BLaER1 treated with 17β-estradiol and CSF1 and Interleukin-3, amounts not matched to agents 10 nM and 100 nM (cell line): ENCODE data around the gene JAKMIP2.
"Not testable (repeated sequence)": the region's sequence is repeated elsewhere in the genome, so short reads cannot be mapped to it uniquely, and the experiment has no call there.

ENCODE experiments used
- H3K27ac ChIP-seq, 11 experiments: shearing (Covaris generic); formaldehyde crosslinking; 2 replicates each; pipeline ENCODE4 v1.8.1; 2022
- H3K27me3 ChIP-seq, 11 experiments: shearing (Covaris generic); formaldehyde crosslinking; 2 replicates each; pipeline ENCODE4 v1.8.1; 2022
- H3K36me3 ChIP-seq, 11 experiments: shearing (Covaris generic); formaldehyde crosslinking; 2 replicates each; pipeline ENCODE4 v1.8.1; 2022
- H3K4me1 ChIP-seq, 10 experiments: shearing (Covaris generic); formaldehyde crosslinking; 2 replicates each; pipeline ENCODE4 v1.8.1; 2022
- H3K4me2 ChIP-seq, 11 experiments: shearing (Covaris generic); formaldehyde crosslinking; 2 replicates each; pipeline ENCODE4 v1.8.1; 2022
- H3K4me3 ChIP-seq, 10 experiments: shearing (Covaris generic); formaldehyde crosslinking; 2 replicates each; pipeline ENCODE4 v1.8.1; 2022
- H3K9ac ChIP-seq, 11 experiments: shearing (Covaris generic); formaldehyde crosslinking; 2 replicates each; pipeline ENCODE4 v1.8.1; 2022
- H3K9me3 ChIP-seq, 11 experiments: shearing (Covaris generic); formaldehyde crosslinking; replicated peaks in 1 of 11; 2 replicates each; pipeline ENCODE4 v1.8.1; 2022
- H4K20me1 ChIP-seq, 11 experiments: shearing (Covaris generic); formaldehyde crosslinking; 2 replicates each; pipeline ENCODE4 v1.8.1; 2022
- Cebpa-rat ChIP-seq, 11 experiments: shearing (Covaris generic); IDR thresholded peaks; 2 replicates each; pipeline ENCODE4 v1.8.1; 2022

The JAKMIP2 gene

GRCh38 chr5:147559749-147560148 is 222.8 kb downstream of the JAKMIP2 start:
- no peaks in the 10 kb centered on the region for H3K27me3 ChIP-seq
- no peak overlapping the region for H3K9ac ChIP-seq
- TF ChIP-seq Cebpa-rat (IDR thresholded peaks at IDR 0.05) = no peak
- no peaks in the 10 kb centered on the region for H3K4me1 ChIP-seq
- no peak overlapping the region for H3K4me3 ChIP-seq
- H3K9me3 ChIP-seq = no peaks in the 10 kb centered on the region
- H3K4me2 ChIP-seq = no peak overlapping the region
- no peak overlapping the region for H3K27ac ChIP-seq
- no peaks in the 10 kb centered on the region for H4K20me1 ChIP-seq
- no peaks in the 10 kb centered on the region for H3K36me3 ChIP-seq

DNA sequence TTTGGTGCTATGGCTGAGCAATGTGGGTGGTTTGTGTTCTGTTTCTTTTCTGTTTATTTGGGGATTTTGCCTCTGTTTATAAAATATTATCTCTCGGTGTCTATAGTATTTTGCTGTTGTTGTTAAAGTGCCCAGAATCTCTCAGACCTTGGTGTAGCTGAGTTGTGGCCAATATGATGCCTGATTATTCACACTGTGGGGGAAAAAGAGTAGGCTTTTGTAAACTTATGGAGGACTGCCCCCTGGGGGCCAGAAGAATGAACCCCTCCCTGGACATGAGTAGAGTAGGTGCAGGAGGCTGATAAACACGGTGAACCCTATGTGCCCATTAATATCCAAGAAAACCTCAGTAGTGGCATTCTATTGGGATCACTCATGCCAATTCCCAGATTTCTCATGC is 223.7 kb downstream of the JAKMIP2 start:
- H3K27ac ChIP-seq = no peak overlapping the region
- no peak for TF ChIP-seq Cebpa-rat (IDR thresholded peaks at IDR 0.05)
- no peak overlapping the region for H3K4me2 ChIP-seq
- H4K20me1 ChIP-seq = no peaks in the 10 kb centered on the region
- no peaks in the 10 kb centered on the region for H3K36me3 ChIP-seq
- no peak overlapping the region for H3K9ac ChIP-seq
- H3K9me3 ChIP-seq = no peaks in the 10 kb centered on the region
- H3K4me1 ChIP-seq = no peaks in the 10 kb centered on the region
- no peaks in the 10 kb centered on the region for H3K27me3 ChIP-seq
- H3K4me3 ChIP-seq = no peak overlapping the region

GRCh38 chr5:147557876-147558745 is 224.4 kb downstream of the JAKMIP2 start:
- H3K36me3 ChIP-seq = no peaks in the 10 kb centered on the region
- no peaks in the 10 kb centered on the region for H3K9me3 ChIP-seq
- H3K27me3 ChIP-seq = no peaks in the 10 kb centered on the region
- H3K9ac ChIP-seq = no peak overlapping the region
- no peaks in the 10 kb centered on the region for H3K4me1 ChIP-seq
- no peak overlapping the region for H3K4me2 ChIP-seq
- no peak overlapping the region for H3K27ac ChIP-seq
- no peaks in the 10 kb centered on the region for H4K20me1 ChIP-seq
- H3K4me3 ChIP-seq = no peak overlapping the region
- peak in 4 of 11 experiments; percentile 37 to 74 (median 52); a peak in 5 of 22 replicates for TF ChIP-seq Cebpa-rat (IDR thresholded peaks at IDR 0.05)

- TF ChIP-seq Cebpa-rat (IDR thresholded peaks at IDR 0.05) = no peak
- Histone ChIP-seq H3K4me3 (no peak overlapping the region), H4K20me1 (no peaks in the 10 kb centered on the region), H3K27me3 (no peaks in the 10 kb centered on the region), H3K27ac (no peak overlapping the region), H3K4me2 (no peak overlapping the region), H3K9me3 (peaks cover 0 to 6% (median 3%) of the 10 kb centered on the region in 11 experiments; a peak in 7 of 22 replicates), H3K9ac (no peak overlapping the region), H3K36me3 (no peaks in the 10 kb centered on the region), H3K4me1 (peaks cover 0 to 8% (median 7%) of the 10 kb centered on the region in 10 experiments; a peak in 11 of 20 replicates)
These were observed 227.4 kb downstream of the JAKMIP2 start for GRCh38 chr5:147555176-147555575.

DNA sequence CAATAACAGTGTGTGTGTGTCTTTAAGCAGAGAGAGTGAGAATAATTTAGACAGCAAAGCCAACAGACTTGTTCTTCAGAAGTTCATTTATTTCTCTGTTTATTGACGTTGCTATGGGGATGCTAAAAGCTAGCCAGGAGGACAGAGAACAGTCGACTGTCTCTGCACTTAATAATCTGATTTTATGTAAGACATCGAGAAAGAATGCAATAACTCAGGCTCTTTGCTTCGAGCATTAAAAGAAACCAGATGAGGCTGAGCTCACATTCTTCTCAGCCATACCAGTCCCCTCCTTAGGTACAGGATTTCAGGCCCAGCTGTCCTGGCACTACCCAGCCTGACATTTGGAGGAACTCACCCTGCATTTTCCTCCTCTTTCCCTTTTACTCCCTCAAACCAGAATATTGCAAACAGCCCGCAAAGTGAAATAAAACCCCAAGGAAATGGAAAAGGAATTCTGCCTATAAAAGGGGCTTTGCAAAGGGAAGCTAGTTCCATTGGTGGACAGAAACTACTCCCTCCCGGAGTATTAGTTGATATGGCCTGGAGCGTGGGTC is 228.2 kb downstream of the JAKMIP2 start:
- Histone ChIP-seq H3K27ac (no peak overlapping the region), H3K9ac (no peak overlapping the region), H3K4me3 (no peak overlapping the region), H3K27me3 (no peaks in the 10 kb centered on the region), H3K4me2 (no peak overlapping the region), H3K36me3 (no peaks in the 10 kb centered on the region), H3K9me3 (peaks cover 0 to 13% (median 7%) of the 10 kb centered on the region in 11 experiments; a peak in 10 of 22 replicates), H4K20me1 (no peaks in the 10 kb centered on the region), H3K4me1 (peaks cover 0 to 8% (median 7%) of the 10 kb centered on the region in 10 experiments; a peak in 11 of 20 replicates)
- no peak for TF ChIP-seq Cebpa-rat (IDR thresholded peaks at IDR 0.05)

DNA sequence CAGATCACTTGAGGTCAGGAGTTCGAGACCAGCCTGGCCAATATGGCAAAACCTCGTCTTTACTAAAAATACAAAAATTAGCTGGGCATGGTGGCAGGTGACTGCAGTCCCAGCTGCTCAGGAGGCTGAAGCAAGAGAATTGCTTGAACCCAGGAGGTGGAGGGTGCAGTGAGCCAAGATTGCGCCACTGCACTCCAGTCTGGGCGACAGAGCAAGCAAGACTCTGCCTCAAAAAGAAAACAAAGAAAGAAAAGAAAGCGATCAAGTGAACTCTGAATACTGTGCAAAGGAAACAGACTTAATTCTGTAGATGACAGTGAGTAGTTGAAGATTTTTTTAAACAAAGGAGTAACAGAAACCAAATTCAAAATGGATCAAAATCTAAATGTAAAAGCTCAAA is 228.7 kb downstream of the JAKMIP2 start:
- H4K20me1 ChIP-seq, H3K4me2 ChIP-seq, H3K36me3 ChIP-seq, H3K4me3 ChIP-seq, H3K27ac ChIP-seq, H3K27me3 ChIP-seq, H3K9ac ChIP-seq, H3K4me1 ChIP-seq: not testable (repeated sequence)
- H3K9me3 ChIP-seq = peaks cover 0 to 17% (median 8%) of the 10 kb centered on the region in 11 experiments; a peak in 10 of 22 replicates

- Histone ChIP-seq H3K27ac (no peak overlapping the region), H3K36me3 (no peaks in the 10 kb centered on the region), H3K4me3 (no peak overlapping the region), H3K9me3 (peaks cover 0 to 17% (median 8%) of the 10 kb centered on the region in 11 experiments; a peak in 10 of 22 replicates), H3K4me2 (no peak overlapping the region), H3K27me3 (no peaks in the 10 kb centered on the region), H3K9ac (no peak overlapping the region), H4K20me1 (no peaks in the 10 kb centered on the region), H3K4me1 (peaks cover 0 to 8% (median 7%) of the 10 kb centered on the region in 10 experiments; a peak in 11 of 20 replicates)
- no peak for TF ChIP-seq Cebpa-rat (IDR thresholded peaks at IDR 0.05)
These were observed 229.6 kb downstream of the JAKMIP2 start for GRCh38 chr5:147552897-147553296.

DNA sequence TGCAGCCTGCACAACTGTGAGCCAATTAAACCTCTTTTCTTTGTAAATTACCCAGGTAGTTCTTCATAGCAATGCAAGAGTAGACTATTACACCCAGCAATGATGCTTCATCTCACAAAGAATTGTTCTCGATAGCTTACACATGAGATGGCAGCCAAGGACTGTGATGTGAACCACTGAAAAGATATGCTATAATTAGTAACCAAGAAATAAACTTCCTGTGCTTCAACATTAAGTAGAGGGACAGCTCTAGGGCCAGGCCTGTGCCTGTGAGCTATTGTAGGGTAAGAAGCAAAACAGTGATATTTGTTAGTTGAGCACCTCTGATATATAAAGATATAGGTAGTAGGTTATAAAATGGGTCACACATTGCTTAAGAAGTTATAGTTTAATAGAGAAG is 230.9 kb downstream of the JAKMIP2 start:
- no peaks in the 10 kb centered on the region for H3K36me3 ChIP-seq
- no peak overlapping the region for H3K27ac ChIP-seq
- H3K27me3 ChIP-seq = no peaks in the 10 kb centered on the region
- no peak for TF ChIP-seq Cebpa-rat (IDR thresholded peaks at IDR 0.05)
- H3K4me1 ChIP-seq = peaks cover 0 to 8% (median 7%) of the 10 kb centered on the region in 10 experiments; a peak in 11 of 20 replicates
- peaks cover 0 to 17% (median 8%) of the 10 kb centered on the region in 11 experiments; a peak in 10 of 22 replicates for H3K9me3 ChIP-seq
- peak overlapping the region in 7 of 11 experiments; percentile 13 to 50 (median 29); a peak in 12 of 22 replicates for H3K4me2 ChIP-seq
- H3K4me3 ChIP-seq = no peak overlapping the region
- H3K9ac ChIP-seq = no peak overlapping the region
- no peaks in the 10 kb centered on the region for H4K20me1 ChIP-seq

DNA sequence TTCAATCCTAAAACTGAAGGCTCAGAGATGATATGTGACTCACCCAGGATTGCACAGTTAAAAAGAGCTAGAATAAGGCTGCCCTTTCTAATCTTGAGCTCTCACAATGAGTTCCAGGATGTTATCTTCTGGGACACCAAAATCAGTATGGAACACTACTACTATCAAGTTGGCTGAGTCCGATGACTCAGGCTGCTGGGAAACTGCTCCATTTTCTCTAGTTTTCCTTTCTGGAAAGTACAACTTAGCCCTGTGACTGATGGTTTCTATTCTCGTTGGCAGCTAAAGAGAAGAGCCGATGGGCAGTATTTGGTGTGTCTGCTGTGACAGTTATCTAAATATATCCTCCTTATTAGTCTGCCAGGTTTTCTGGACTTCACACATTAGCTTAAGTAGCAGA is 234.8 kb downstream of the JAKMIP2 start:
- TF ChIP-seq Cebpa-rat (IDR thresholded peaks at IDR 0.05) = no peak
- H3K9me3 ChIP-seq = peaks cover 0 to 17% (median 8%) of the 10 kb centered on the region in 11 experiments; a peak in 10 of 22 replicates
- no peak overlapping the region for H3K27ac ChIP-seq
- peaks cover 0 to 8% (median 7%) of the 10 kb centered on the region in 10 experiments; a peak in 11 of 20 replicates for H3K4me1 ChIP-seq
- no peaks in the 10 kb centered on the region for H4K20me1 ChIP-seq
- H3K4me3 ChIP-seq = no peak overlapping the region
- H3K27me3 ChIP-seq = no peaks in the 10 kb centered on the region
- H3K4me2 ChIP-seq = no peak overlapping the region
- H3K9ac ChIP-seq = no peak overlapping the region
- no peaks in the 10 kb centered on the region for H3K36me3 ChIP-seq
